IMR-90 (cell line): Measurements from ENCODE around the gene ACTN1. TPM values are rescaled to one million over a fixed set of nuclear protein-coding genes. Genes with fewer than 3 reads are reported as not detected.

ENCODE experiments used
- ATAC-seq: fragments of 200-7000 bp; cut with Tn5 transposase; 2 replicates; pipeline ENCODE4 v1.9.1; 2020; ENCODE audit warnings: low read depth, mild to moderate bottlenecking, moderate library complexity
- BruUV-seq: library from RNA; stranded (reverse); fragments of 400-500 nt; replicated peaks from 2 replicates; lab custom pipeline; 2021; lab: Mats Ljungman, UMichigan
- CTCF ChIA-PET: fragments of 300-600 bp; formaldehyde crosslinking; extraction: SDS; loops from one replicate; lab custom pipeline; 2021; ENCODE audit warnings: antibody characterized with exemption; lab: Yijun Ruan, JAX
- POLR2A ChIA-PET: fragments of 300-600 bp; sonication (Branson Sonifier 250); formaldehyde crosslinking; loops from one replicate; lab custom pipeline; 2022; ENCODE audit warnings: antibody characterized with exemption; ENCODE audit not compliant: unreplicated experiment; lab: Charles Lee
- DNase-seq: peaks from one replicate; pipeline ENCODE4 v3.0.0; 2013
- H2AFZ ChIP-seq: replicated peaks from 2 replicates; pipeline ENCODE3; 2013; ENCODE audit warnings: low read length, mild to moderate bottlenecking; ENCODE audit not compliant: poor library complexity
- H2AK5ac ChIP-seq: 2 replicates; pipeline ENCODE4 v1.6.1; 2013; ENCODE audit warnings: low read depth, low read length, inconsistent platforms
- H2AK9ac ChIP-seq: replicated peaks from 2 replicates; pipeline ENCODE3; 2013; ENCODE audit warnings: mild to moderate bottlenecking, low read depth, low read length, moderate library complexity; ENCODE audit not compliant: poor library complexity
- H2BK120ac ChIP-seq: 2 replicates; pipeline ENCODE4 v1.6.1; 2013; ENCODE audit warnings: low read depth, low read length, inconsistent platforms
- H2BK15ac ChIP-seq: 3 replicates; pipeline ENCODE4 v1.6.1; 2013; ENCODE audit warnings: low read depth, low read length, inconsistent platforms
- H2BK20ac ChIP-seq: 2 replicates; pipeline ENCODE4 v1.6.1; 2013; ENCODE audit warnings: low read depth, mild to moderate bottlenecking, inconsistent platforms, low read length, moderate library complexity
- H2BK5ac ChIP-seq: 2 replicates; pipeline ENCODE4 v1.6.1; 2013; ENCODE audit warnings: mild to moderate bottlenecking, low read depth, low read length, inconsistent platforms; ENCODE audit not compliant: poor library complexity, severe bottlenecking
- H3K14ac ChIP-seq: replicated peaks from 2 replicates; pipeline ENCODE4 v1.6.1; 2013; ENCODE audit warnings: low read depth, low read length, inconsistent platforms
- H3K18ac ChIP-seq: 2 replicates; pipeline ENCODE4 v1.6.1; 2013; ENCODE audit warnings: low read depth, low read length, control low read depth
- H3K23ac ChIP-seq: 2 replicates; pipeline ENCODE4 v1.6.1; 2013; ENCODE audit warnings: low read depth, low read length, inconsistent platforms
- H3K27ac ChIP-seq: 2 replicates; pipeline ENCODE4 v1.5.1; 2013; ENCODE audit warnings: mild to moderate bottlenecking, control low read depth, low read length; ENCODE audit not compliant: insufficient read depth
- H3K27me3 ChIP-seq: 2 replicates; pipeline ENCODE4 v1.6.1; 2013; ENCODE audit warnings: low read length; ENCODE audit not compliant: control insufficient read depth, insufficient read depth
- H3K36me3 ChIP-seq: 2 replicates; pipeline ENCODE4 v1.6.1; 2013; ENCODE audit warnings: low read length, mixed read lengths; ENCODE audit not compliant: control insufficient read depth, insufficient read depth
- H3K4ac ChIP-seq: 2 replicates; pipeline ENCODE4 v1.6.1; 2013; ENCODE audit warnings: low read depth, low read length, inconsistent platforms
- H3K4me1 ChIP-seq: 2 replicates; pipeline ENCODE4 v1.6.1; 2013; ENCODE audit warnings: low read length, mixed read lengths; ENCODE audit not compliant: control insufficient read depth, insufficient read depth
- H3K4me2 ChIP-seq: 2 replicates; pipeline ENCODE4 v1.6.1; 2013; ENCODE audit warnings: low read depth, mild to moderate bottlenecking, control low read depth, low read length, moderate library complexity
- H3K4me3 ChIP-seq: 2 replicates; pipeline ENCODE4 v1.5.1; 2013; ENCODE audit warnings: low read depth, mild to moderate bottlenecking, control low read depth, low read length, moderate library complexity; ENCODE audit not compliant: insufficient read depth
- H3K56ac ChIP-seq: 2 replicates; pipeline ENCODE4 v1.6.1; 2013; ENCODE audit warnings: low read length, inconsistent platforms; ENCODE audit not compliant: insufficient read depth; ENCODE audit errors: extremely low read depth
- H3K79me1 ChIP-seq, 2 experiments: 2 replicates each; pipeline ENCODE4 v1.6.1; 2013; ENCODE audit warnings: low read length in 2 of 2, inconsistent platforms in 1 of 2, low read depth in 1 of 2
- H3K9ac ChIP-seq: 2 replicates; pipeline ENCODE4 v1.6.1; 2013; ENCODE audit warnings: low read depth, low read length, control low read depth
- H3K9me1 ChIP-seq: 2 replicates; pipeline ENCODE4 v1.6.1; 2013; ENCODE audit warnings: low read length, inconsistent platforms; ENCODE audit not compliant: insufficient read depth
- H3K9me3 ChIP-seq: 2 replicates; pipeline ENCODE4 v1.6.1; 2013; ENCODE audit warnings: low read length; ENCODE audit not compliant: control insufficient read depth, insufficient read depth
- H4K20me1 ChIP-seq: 2 replicates; pipeline ENCODE4 v1.6.1; 2013; ENCODE audit warnings: low read length, inconsistent platforms; ENCODE audit not compliant: insufficient read depth
- H4K5ac ChIP-seq: 2 replicates; pipeline ENCODE4 v1.6.1; 2013; ENCODE audit warnings: mild to moderate bottlenecking, low read depth, low read length, control low read depth
- H4K8ac ChIP-seq, 2 experiments: 2 replicates each; pipeline ENCODE4 v1.6.1; 2013; ENCODE audit warnings: low read depth in 2 of 2, low read length in 2 of 2, control low read depth in 1 of 2, inconsistent platforms in 1 of 2
- H4K91ac ChIP-seq: 2 replicates; pipeline ENCODE4 v1.6.1; 2013; ENCODE audit warnings: low read depth, low read length, inconsistent platforms; ENCODE audit not compliant: insufficient read depth
- NFE2L2 ChIP-seq: fragments of 150-350 bp; IDR thresholded peaks from 2 replicates; pipeline ENCODE4 v1.6.1; 2016; ENCODE audit warnings: low read depth, mild to moderate bottlenecking, low read length
- WGBS, 2 experiments: methylation state at CpG; one replicate each; pipeline versions ENCODE4 v1.1.5 to v1.1.7; 2013; ENCODE audit warnings: missing lambda C conversion rate in 2 of 2; ENCODE audit not compliant: insufficient read length in 1 of 2; ENCODE audit errors: extremely low coverage in 2 of 2; 5-methylcytosine and 5-hydroxymethylcytosine counted together
- dilution Hi-C: fragments of 300-500 bp; cut with HindIII; formaldehyde crosslinking; loops from one replicate; pipeline ENCODE4 v1.14.3; 2018; ENCODE audit warnings: low sequenced_read_pairs; ENCODE audit not compliant: unreplicated experiment
- in situ Hi-C: fragments of 300-500 bp; cut with MboI; formaldehyde crosslinking; loops from 3 replicates; pipeline ENCODE4 v1.14.3; 2019; ENCODE audit warnings: low sequenced_read_pairs, inconsistent platforms, mixed read lengths
- intact Hi-C: fragments of 100-400 bp; cut with micrococcal nuclease; formaldehyde crosslinking; loops from 2 replicates; pipeline ENCODE4 v1.10.0; 2022
- polyA plus RNA-seq, 3 experiments: library from polyadenylated mRNA; depleted of rRNA; stranded (reverse); fragments of >200 nt; gene quantifications; 2 replicates each; pipeline ENCODE4 v1.2.3, GENCODE V29; 2012; ENCODE audit warnings: low replicate concordance in 1 of 3
- total RNA-seq: library from RNA; depleted of rRNA; stranded (reverse); fragments of >200 nt; gene quantifications from 2 replicates; pipeline ENCODE4 v1.2.3, GENCODE V29; 2012
- TF ChIP-seq, protein P1 (sequence below): conservative IDR thresholded peaks from 2 replicates; pipeline ENCODE4 v1.5.1; 2012; ENCODE audit warnings: mild to moderate bottlenecking, low read depth, low read length, improper control_type of control experiment

Gene ACTN1
- total and polyA plus RNA-seq, 2 of the 4 experiments (the other 2 are of a cell fraction) = 684 to 766 TPM

DNA sequence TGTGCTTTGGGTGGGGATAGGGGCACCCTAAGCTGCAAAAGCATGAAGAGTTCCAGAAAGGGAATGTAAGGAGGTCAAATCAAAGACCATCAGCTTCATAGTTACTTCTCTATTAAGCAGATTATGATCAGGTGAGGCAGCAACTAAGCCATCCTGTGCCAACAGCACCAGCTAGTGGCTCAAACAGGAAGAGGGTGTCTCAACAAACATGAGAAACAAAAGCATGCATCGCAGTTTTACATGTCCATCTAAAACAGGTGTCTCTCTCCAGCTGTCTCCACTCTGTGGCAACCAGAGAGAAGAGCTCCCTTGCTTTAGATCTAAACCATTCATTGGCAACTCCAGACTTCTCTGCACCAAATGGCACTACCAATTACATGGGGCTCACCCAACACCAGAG is 52.9 kb downstream of the ACTN1 start:
- H4K20me1 ChIP-seq = peaks cover 100% of the 10 kb centered on the region
- ATAC-seq = no peak

More for the DNA sequence above, 52.9 kb downstream of the ACTN1 start:
- no peak for DNase-seq
- Histone ChIP-seq H2BK120ac (no peak overlapping the region), H3K56ac (no peak overlapping the region), H4K91ac (no peak overlapping the region), H3K27ac (no peak overlapping the region), H3K4me3 (no peak overlapping the region), H3K27me3 (no peaks in the 10 kb centered on the region), H4K8ac (no peak overlapping the region), H3K4ac (no peak overlapping the region), H3K9me3 (no peaks in the 10 kb centered on the region), H3K36me3 (peaks cover 64% of the 10 kb centered on the region), H4K5ac (no peak overlapping the region), H2AK9ac (no peak overlapping the region), H3K4me1 (peaks cover 59% of the 10 kb centered on the region), H2AK5ac (no peak overlapping the region), H3K14ac (no peak overlapping the region), H2BK15ac (no peak overlapping the region), H3K4me2 (no peak overlapping the region), H3K9ac (no peak overlapping the region), H3K9me1 (peaks cover 66% of the 10 kb centered on the region), H3K18ac (no peak overlapping the region), H2AFZ (no peak overlapping the region), H3K23ac (peak overlapping the region; percentile 67; the same call in 1 of the 2 replicates), H2BK20ac (no peak overlapping the region), H2BK5ac (no peak overlapping the region), H3K79me1 (peaks cover 7 to 96% of the 10 kb centered on the region in 2 experiments; a peak in 3 of 4 replicates)
- ChIA-PET CTCF (interaction anchor here (1.6 kb wide), 1 partner anchor 14 kb away, joined by 5 read pairs; no protein-coding TSS in a partner anchor), POLR2A (no interaction called here)
- WGBS, 2 experiments = 56% methylated on average over 1 of the region's 1 CpG; no CpG with 5 or more reads in 1 of the 2 experiments
- intact Hi-C loops (no loop called here), dilution Hi-C loops (no loop called here), in situ Hi-C loops (no loop called here)
- no TSS peak for BruUV-seq
- TF ChIP-seq, protein P1, sequence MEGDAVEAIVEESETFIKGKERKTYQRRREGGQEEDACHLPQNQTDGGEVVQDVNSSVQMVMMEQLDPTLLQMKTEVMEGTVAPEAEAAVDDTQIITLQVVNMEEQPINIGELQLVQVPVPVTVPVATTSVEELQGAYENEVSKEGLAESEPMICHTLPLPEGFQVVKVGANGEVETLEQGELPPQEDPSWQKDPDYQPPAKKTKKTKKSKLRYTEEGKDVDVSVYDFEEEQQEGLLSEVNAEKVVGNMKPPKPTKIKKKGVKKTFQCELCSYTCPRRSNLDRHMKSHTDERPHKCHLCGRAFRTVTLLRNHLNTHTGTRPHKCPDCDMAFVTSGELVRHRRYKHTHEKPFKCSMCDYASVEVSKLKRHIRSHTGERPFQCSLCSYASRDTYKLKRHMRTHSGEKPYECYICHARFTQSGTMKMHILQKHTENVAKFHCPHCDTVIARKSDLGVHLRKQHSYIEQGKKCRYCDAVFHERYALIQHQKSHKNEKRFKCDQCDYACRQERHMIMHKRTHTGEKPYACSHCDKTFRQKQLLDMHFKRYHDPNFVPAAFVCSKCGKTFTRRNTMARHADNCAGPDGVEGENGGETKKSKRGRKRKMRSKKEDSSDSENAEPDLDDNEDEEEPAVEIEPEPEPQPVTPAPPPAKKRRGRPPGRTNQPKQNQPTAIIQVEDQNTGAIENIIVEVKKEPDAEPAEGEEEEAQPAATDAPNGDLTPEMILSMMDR = peak; percentile 44
- no peak for TF ChIP-seq NFE2L2
